ENCODE results near the gene LGMN.

DNA sequence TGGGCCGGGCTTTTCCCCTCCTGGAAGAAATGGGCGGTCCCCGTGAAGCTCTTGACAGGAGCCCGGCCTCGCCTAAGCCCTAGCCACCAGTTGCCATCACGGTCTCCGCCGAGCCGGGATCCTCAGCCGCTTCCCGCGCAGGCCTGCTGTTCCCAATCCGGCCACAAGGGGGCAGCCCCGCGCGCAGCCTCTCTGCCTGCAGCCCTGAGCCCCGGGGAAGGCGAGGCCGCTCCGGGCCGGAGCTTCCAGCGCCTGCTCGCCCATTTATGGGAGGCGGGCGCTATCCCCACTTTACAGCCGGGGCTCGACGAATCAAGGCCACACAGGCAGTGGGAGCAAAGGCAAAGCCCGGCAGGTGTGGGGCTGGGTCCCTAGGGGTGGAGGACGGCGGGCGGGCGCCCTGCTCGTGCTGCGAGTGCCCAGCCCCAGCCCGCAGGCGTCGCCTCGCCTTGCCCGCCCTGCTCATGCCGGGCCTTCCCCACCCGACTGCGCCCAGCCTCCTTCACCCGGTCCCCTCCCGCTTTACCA lies 61.5 kb downstream of the LGMN start:
- TF ChIP-seq, protein P1, sequence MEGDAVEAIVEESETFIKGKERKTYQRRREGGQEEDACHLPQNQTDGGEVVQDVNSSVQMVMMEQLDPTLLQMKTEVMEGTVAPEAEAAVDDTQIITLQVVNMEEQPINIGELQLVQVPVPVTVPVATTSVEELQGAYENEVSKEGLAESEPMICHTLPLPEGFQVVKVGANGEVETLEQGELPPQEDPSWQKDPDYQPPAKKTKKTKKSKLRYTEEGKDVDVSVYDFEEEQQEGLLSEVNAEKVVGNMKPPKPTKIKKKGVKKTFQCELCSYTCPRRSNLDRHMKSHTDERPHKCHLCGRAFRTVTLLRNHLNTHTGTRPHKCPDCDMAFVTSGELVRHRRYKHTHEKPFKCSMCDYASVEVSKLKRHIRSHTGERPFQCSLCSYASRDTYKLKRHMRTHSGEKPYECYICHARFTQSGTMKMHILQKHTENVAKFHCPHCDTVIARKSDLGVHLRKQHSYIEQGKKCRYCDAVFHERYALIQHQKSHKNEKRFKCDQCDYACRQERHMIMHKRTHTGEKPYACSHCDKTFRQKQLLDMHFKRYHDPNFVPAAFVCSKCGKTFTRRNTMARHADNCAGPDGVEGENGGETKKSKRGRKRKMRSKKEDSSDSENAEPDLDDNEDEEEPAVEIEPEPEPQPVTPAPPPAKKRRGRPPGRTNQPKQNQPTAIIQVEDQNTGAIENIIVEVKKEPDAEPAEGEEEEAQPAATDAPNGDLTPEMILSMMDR (IDR thresholded peaks at IDR 0.05) = peak; percentile 87 to 99 (median 96)
- no peak for TF ChIP-seq POLR2A (IDR thresholded peaks at IDR 0.05)
